Heart right ventricle (tissue), 16 donors: ENCODE measurements around the gene ADAMTS8. TPM values are rescaled to one million over a fixed set of nuclear protein-coding genes. Genes with fewer than 3 reads are reported as not detected.

Experiments used
- ATAC-seq, 8 donors: fragments of 200-7000 bp; cut with Tn5 transposase; one replicate each; pipeline ENCODE4 v1.9.1; 2020; ENCODE audit warnings: mild to moderate bottlenecking in 8 of 8, moderate library complexity in 8 of 8, moderate number of reproducible peaks in 1 of 8
- DNase-seq, 2 donors: peaks; one replicate each; pipeline ENCODE4 v3.0.0-alpha.2; 2020
- H3K27ac ChIP-seq, 10 donors: fragments of 200-600 bp; sonication (generic) in 2 of 10; one replicate each; pipeline versions ENCODE4 v1.5.0 to v1.8.0; 2020 to 2022; ENCODE audit warnings: mild to moderate bottlenecking in 3 of 10
- H3K27me3 ChIP-seq, 7 donors: fragments of 200-600 bp; one replicate each; pipeline ENCODE4 v1.8.0; 2021 to 2022; ENCODE audit warnings: mild to moderate bottlenecking in 2 of 7
- H3K36me3 ChIP-seq, 9 donors: fragments of 200-600 bp; sonication (generic) in 1 of 9; one replicate each; pipeline versions ENCODE4 v1.5.0 to v1.8.0; 2020 to 2022; ENCODE audit warnings: mild to moderate bottlenecking in 2 of 9
- H3K4me1 ChIP-seq, 9 donors: fragments of 200-600 bp; sonication (generic) in 1 of 9; one replicate each; pipeline versions ENCODE4 v1.5.0 to v1.8.0; 2020 to 2022; ENCODE audit warnings: mild to moderate bottlenecking in 4 of 9
- H3K4me3 ChIP-seq, 10 donors: fragments of 200-600 bp; sonication (generic) in 2 of 10; one replicate each; pipeline versions ENCODE4 v1.5.0 to v1.8.0; 2020 to 2022; ENCODE audit warnings: mild to moderate bottlenecking in 7 of 10, moderate library complexity in 2 of 10
- H3K9me3 ChIP-seq, 11 donors: fragments of 200-600 bp in 10 of 11; sonication (generic) in 2 of 11; one replicate each; pipeline versions ENCODE4 v1.5.0 to v1.8.0; 2013 to 2022; ENCODE audit warnings: mild to moderate bottlenecking in 2 of 11, control low read depth in 1 of 11, moderate library complexity in 1 of 11
- WGBS, 2 donors: extraction: QIAGEN DNeasy Blood & Tissue Kit; methylation state at CpG; one replicate each; pipeline ENCODE4 v1.1.7; 2013; ENCODE audit warnings: inconsistent platforms in 1 of 2; 5-methylcytosine and 5-hydroxymethylcytosine counted together
- intact Hi-C, 10 donors: fragments of 100-400 bp; cut with DNase I; formaldehyde crosslinking; loops; one replicate each; pipeline versions ENCODE4 v1.11.1 to v1.14.2; 2022
- polyA plus RNA-seq, 2 donors: library from polyadenylated mRNA; stranded (reverse); fragments of 200-250 nt; gene quantifications; one replicate each; pipeline ENCODE4 v1.2.3, GENCODE V29; 2013
- total RNA-seq, 10 donors: library from RNA; stranded (reverse); fragmentation: NEBNext Ultra II Directional in 3 of 10; extraction: Animal tissue kit (Norgen Biotek cat#: 25700) in 3 of 10; gene quantifications; one replicate each; pipeline versions ENCODE4 v1.2.1 to v1.2.4, GENCODE V29; 2021 to 2023
- TF ChIP-seq, protein P1 (sequence below), 9 donors: fragments of 200-600 bp; sonication (generic) in 2 of 9; IDR thresholded peaks; one replicate each; pipeline versions ENCODE4 v1.5.0 to v1.8.0; 2021 to 2022; ENCODE audit warnings: antibody characterized with exemption in 9 of 9, mild to moderate bottlenecking in 5 of 9, moderate library complexity in 1 of 9
- donor health status: Arrhythmogenic right ventricular cardiomyopathy.
- donor health status: ischemic (EF 13 %, LVEDD 7.1; RV severe dilation, severe dysfunction).
- donor health status: healthy with polysubstance abuse.
- donor health status: DM: no; HTN: yes; CAD: no.
- donor health status: DM: no; HTN: no; CAD: no.
- donor health status: ischemic (EF 25% LVEDD 6.9; RV normal size, moderate dysfunction).
- donor health status: ischemic (EF 25% LVEDD 5.7; RV mildly dilated, moderate dysfunction).
- donor health status: healthy.
- donor health status: DM: yes; HTN: yes; CAD: no.
- donor health status: Ischemic cardiomyopathy.
- donor health status: ischemic (EF 35%, LVEDD 5.7; RV mildly dilated, moderate dysfunction).
- donor health status: nonischemic (EF 11% LVEDD 7.7; RV severe dilation, severe dysfunction).
- donor health status: DM: yes; HTN: yes; CAD: no.
- donor health status: PGD.
- donor health status: ischemic (EF 29% LVEDD 5.4; RV normal size, mild dysfunction).
- donor health status: nonischemic (EF 23%, LVEDD 6.1; RV moderate dilation, normal function).

ADAMTS8 gene
- total and polyA plus RNA-seq, 12 donors = 0.28 to 2.6 (median 1.1) TPM

DNA sequence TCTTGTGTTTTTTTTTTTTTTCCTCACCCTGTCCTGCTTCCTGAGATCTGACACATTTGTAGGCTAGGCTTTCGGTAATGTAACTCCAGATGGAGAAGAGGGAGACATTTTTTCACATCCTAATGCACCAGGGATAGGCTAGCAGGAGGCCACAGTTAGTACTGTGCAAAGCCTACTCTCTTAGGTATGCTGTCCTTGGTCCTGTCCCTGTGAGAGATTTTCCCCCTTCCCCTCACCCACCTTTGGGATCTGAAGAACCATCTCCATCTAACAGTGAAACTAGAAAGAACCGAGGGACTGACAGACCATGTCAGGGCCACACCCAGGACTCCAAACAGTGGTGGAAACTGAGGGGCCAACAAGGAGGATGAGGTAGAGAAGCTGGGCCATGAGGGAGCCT is 29.2 kb downstream of the ADAMTS8 start:
- ATAC-seq (no peak), DNase-seq (no peak)
- Histone ChIP-seq H3K27me3 (no peaks in the 10 kb centered on the region), H3K4me3 (no peak overlapping the region), H3K9me3 (no peaks in the 10 kb centered on the region), H3K36me3 (no peaks in the 10 kb centered on the region), H3K27ac (no peak overlapping the region), H3K4me1 (peaks cover 0 to 38% (median 32%) of the 10 kb centered on the region in 9 donors)
- TF ChIP-seq, protein P1, sequence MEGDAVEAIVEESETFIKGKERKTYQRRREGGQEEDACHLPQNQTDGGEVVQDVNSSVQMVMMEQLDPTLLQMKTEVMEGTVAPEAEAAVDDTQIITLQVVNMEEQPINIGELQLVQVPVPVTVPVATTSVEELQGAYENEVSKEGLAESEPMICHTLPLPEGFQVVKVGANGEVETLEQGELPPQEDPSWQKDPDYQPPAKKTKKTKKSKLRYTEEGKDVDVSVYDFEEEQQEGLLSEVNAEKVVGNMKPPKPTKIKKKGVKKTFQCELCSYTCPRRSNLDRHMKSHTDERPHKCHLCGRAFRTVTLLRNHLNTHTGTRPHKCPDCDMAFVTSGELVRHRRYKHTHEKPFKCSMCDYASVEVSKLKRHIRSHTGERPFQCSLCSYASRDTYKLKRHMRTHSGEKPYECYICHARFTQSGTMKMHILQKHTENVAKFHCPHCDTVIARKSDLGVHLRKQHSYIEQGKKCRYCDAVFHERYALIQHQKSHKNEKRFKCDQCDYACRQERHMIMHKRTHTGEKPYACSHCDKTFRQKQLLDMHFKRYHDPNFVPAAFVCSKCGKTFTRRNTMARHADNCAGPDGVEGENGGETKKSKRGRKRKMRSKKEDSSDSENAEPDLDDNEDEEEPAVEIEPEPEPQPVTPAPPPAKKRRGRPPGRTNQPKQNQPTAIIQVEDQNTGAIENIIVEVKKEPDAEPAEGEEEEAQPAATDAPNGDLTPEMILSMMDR (IDR thresholded peaks at IDR 0.05) = no peak
- intact Hi-C loops = no loop called here
- 88 to 89% methylated on average over 2 of the region's 2 CpGs for WGBS, 2 donors

DNA sequence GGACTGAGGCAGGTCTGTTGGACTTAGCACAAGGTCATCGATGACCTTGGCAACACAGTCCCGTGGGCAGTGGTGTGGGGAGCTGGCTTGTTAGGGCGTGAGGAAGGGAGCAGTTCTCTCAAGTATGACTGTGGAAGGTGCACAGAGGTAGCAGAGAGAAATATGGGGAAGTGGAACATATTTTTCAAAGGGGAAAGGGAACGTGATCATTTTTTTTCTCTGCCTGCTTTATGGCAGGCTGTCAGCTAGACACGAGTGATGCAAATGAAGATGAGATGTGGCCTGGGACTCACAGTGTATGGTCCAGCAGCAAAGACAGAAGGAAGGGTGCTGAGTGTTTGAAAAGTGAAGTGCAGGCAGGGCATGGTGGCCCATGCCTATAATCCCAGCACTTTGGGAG is 30.6 kb downstream of the ADAMTS8 start:
- 89 to 94% methylated on average over 5 of the region's 5 CpGs for WGBS, 2 donors
- intact Hi-C loops = no loop called here
- DNase-seq (no peak), ATAC-seq (no peak)
- TF ChIP-seq, protein P1 (IDR thresholded peaks at IDR 0.05) = no peak
- Histone ChIP-seq H3K4me1 (peaks cover 0 to 26% (median 19%) of the 10 kb centered on the region in 9 donors), H3K27me3 (no peaks in the 10 kb centered on the region), H3K4me3 (no peak overlapping the region), H3K27ac (no peak overlapping the region), H3K9me3 (no peaks in the 10 kb centered on the region), H3K36me3 (no peaks in the 10 kb centered on the region)

DNA sequence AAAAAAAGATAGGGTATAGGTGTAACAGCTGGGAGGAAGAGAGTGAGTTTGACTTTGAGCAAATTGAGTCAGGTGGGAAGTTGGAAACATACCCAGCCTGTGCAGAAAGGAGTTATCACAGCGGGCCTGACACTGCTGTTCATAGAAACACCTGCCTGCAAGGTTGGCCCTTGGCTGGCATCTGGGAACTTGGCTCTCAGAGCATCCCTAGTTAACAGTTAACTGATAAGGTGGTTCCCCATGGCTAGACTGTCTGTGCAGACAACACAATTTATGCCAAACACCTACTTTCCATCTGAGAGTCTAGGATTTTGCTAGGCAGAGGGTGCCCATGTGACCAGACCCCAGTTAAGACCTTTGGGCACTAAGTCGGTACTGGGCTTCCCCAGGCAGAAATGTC is 31.4 kb downstream of the ADAMTS8 start:
- WGBS, 2 donors = 93 to 94% methylated on average over 2 of the region's 2 CpGs
- intact Hi-C loops = no loop called here
- H3K4me3 ChIP-seq = no peak overlapping the region
- ATAC-seq (no peak), DNase-seq (no peak)
- H3K27me3 ChIP-seq = no peaks in the 10 kb centered on the region
- H3K4me1 ChIP-seq = peaks cover 0 to 18% (median 14%) of the 10 kb centered on the region in 9 donors
- H3K9me3 ChIP-seq = no peaks in the 10 kb centered on the region
- no peaks in the 10 kb centered on the region for H3K36me3 ChIP-seq
- no peak overlapping the region for H3K27ac ChIP-seq
- TF ChIP-seq, protein P1 (IDR thresholded peaks at IDR 0.05) = no peak

DNA sequence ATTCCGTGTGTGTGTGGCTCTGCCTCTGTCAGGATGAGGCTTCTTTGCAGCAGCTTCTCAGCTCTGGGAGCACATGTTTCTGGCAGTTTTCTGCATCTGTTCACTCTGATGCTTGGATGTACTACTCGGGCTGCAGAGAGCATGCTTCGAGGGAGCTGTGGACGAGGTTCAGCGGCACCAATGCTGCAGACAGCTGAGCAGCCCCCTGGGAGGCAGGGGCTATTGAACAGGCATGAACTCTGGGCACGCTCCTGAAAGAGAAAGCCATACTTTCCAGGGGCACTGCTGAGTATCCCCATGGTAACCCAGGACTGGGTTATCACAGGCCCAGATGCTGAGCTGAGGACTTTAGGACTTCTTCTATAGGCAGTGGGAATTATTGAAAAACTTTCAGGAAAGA is 33.8 kb downstream of the ADAMTS8 start:
- no peak for DNase-seq
- intact Hi-C loops = no loop called here
- WGBS, 2 donors = 77 to 80% methylated on average over 6 of the region's 6 CpGs
- H3K27me3 ChIP-seq = no peaks in the 10 kb centered on the region
- no peak overlapping the region for H3K4me3 ChIP-seq
- H3K9me3 ChIP-seq = no peaks in the 10 kb centered on the region
- peaks cover 2 to 12% (median 8%) of the 10 kb centered on the region in 9 donors for H3K4me1 ChIP-seq
- TF ChIP-seq, protein P1 (IDR thresholded peaks at IDR 0.05) = no peak
- no peaks in the 10 kb centered on the region for H3K36me3 ChIP-seq
- H3K27ac ChIP-seq = no peak overlapping the region
- no peak for ATAC-seq
